Bronchial smooth muscle cell (primary cell): Measurements from ENCODE around the gene ACSS3. TPM values are rescaled to one million over a fixed set of nuclear protein-coding genes. Genes with fewer than 3 reads are reported as not detected.

Experiments used
- total RNA-seq: library from RNA; depleted of rRNA; stranded (reverse); fragments of >200 nt; gene quantifications from 2 replicates; pipeline ENCODE4 v1.2.1, GENCODE V29; 2014

ACSS3 gene
- 12.2 and 16.2 TPM in 2 replicates for total RNA-seq

GRCh38 chr12:81077686-81078441 is at the start of gene ACSS3:
Gene ACSS3 (plus strand): TSS chr12:81078079. CDS start chr12:81078121, 42 bp downstream.

Other genes starting within 250 kb of the ACSS3 start
- 7.6 and 24.0 TPM in 2 replicates for gene LIN7A, start 140.1 kb upstream of the ACSS3 start, total RNA-seq